ENCODE measurements around the gene CLCN6. TPM values are rescaled to one million over a fixed set of nuclear protein-coding genes. Genes with fewer than 3 reads are reported as not detected.

CLCN6 gene
- total RNA-seq, 4 donors from 2014 or later, result 28.4 to 63.7 (median 30.2) TPM

DNA sequence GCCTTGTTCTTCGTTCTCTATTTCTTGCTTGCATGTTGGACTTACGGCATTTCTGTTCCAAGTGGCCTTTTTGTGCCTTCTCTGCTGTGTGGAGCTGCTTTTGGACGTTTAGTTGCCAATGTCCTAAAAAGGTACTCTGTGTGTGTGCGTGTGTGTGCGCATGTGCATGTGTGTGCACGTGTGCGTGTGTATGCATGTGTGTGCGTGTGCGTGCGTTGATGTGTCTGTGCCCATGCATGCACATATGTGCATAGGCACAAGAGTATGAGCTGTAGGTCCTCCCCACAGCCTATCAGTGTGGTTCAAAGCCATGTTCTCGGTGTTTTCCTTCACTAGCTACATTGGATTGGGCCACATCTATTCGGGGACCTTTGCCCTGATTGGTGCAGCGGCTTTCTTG is 27.9 kb downstream of the CLCN6 start:
- Histone ChIP-seq H3K4me3 (no peak overlapping the region), H3K4me1 (no peaks in the 10 kb centered on the region), H3K9me3 (no peaks in the 10 kb centered on the region), H3K27ac (no peak overlapping the region), H3K27me3 (no peaks in the 10 kb centered on the region), H3K36me3 (peaks cover 0 to 97% (median 3%) of the 10 kb centered on the region in 3 donors)
- no peak for TF ChIP-seq CTCF (IDR thresholded peaks at IDR 0.05)
- no peak for TF ChIP-seq POLR2A (IDR thresholded peaks at IDR 0.05)
- DNase-seq, result no peak

GRCh38 chr1:11835441-11836225 is 29.6 kb downstream of the CLCN6 start:
- H3K9me3 ChIP-seq, result no peaks in the 10 kb centered on the region

GRCh38 chr1:11836955-11837766 is 31.2 kb downstream of the CLCN6 start:
- Histone ChIP-seq H3K36me3 (peaks cover 0 to 98% (median 3%) of the 10 kb centered on the region in 3 donors), H3K27ac (no peak overlapping the region), H3K27me3 (no peaks in the 10 kb centered on the region), H3K4me1 (peaks cover 0 to 2% (median 0%) of the 10 kb centered on the region in 4 donors), H3K4me3 (no peak overlapping the region), H3K9me3 (no peaks in the 10 kb centered on the region)
- TF ChIP-seq POLR2A (IDR thresholded peaks at IDR 0.05) (no peak), CTCF (IDR thresholded peaks at IDR 0.05) (no peak)
- no peak for DNase-seq

More at GRCh38 chr1:11835441-11836225, 29.6 kb downstream of the CLCN6 start:
- no peaks in the 10 kb centered on the region for H3K27me3 ChIP-seq
- TF ChIP-seq CTCF (IDR thresholded peaks at IDR 0.05) (no peak), POLR2A (IDR thresholded peaks at IDR 0.05) (no peak)
- peaks cover 0 to 98% (median 3%) of the 10 kb centered on the region in 3 donors for H3K36me3 ChIP-seq
- H3K27ac ChIP-seq, result no peak overlapping the region
- H3K4me3 ChIP-seq, result no peak overlapping the region
- DNase-seq, result no peak
- no peaks in the 10 kb centered on the region for H3K4me1 ChIP-seq

- Histone ChIP-seq H3K4me1 (peaks cover 0 to 8% (median 0%) of the 10 kb centered on the region in 4 donors), H3K9me3 (no peaks in the 10 kb centered on the region), H3K36me3 (peaks cover 0 to 98% (median 3%) of the 10 kb centered on the region in 3 donors), H3K27me3 (no peaks in the 10 kb centered on the region), H3K4me3 (no peak overlapping the region), H3K27ac (no peak overlapping the region)
- no peak for TF ChIP-seq CTCF (IDR thresholded peaks at IDR 0.05)
- TF ChIP-seq POLR2A (IDR thresholded peaks at IDR 0.05), result no peak
- DNase-seq, result no peak
Observed at GRCh38 chr1:11837767-11838348, 31.9 kb downstream of the CLCN6 start.

GRCh38 chr1:11838349-11839272 is 32.6 kb downstream of the CLCN6 start:
- Histone ChIP-seq H3K27me3 (no peaks in the 10 kb centered on the region), H3K36me3 (peaks cover 0 to 96% (median 3%) of the 10 kb centered on the region in 3 donors), H3K4me3 (no peak overlapping the region), H3K4me1 (peaks cover 0 to 8% (median 0%) of the 10 kb centered on the region in 4 donors), H3K27ac (no peak overlapping the region), H3K9me3 (no peaks in the 10 kb centered on the region)
- TF ChIP-seq POLR2A (IDR thresholded peaks at IDR 0.05), result no peak
- peak; percentile 67 to 95 (median 92) for TF ChIP-seq CTCF (IDR thresholded peaks at IDR 0.05)
- peak; percentile 65 to 82 (median 81) for DNase-seq
